ENCODE data around the gene DIAPH3. TPM values are rescaled to one million over a fixed set of nuclear protein-coding genes. Genes with fewer than 3 reads are reported as not detected.

The DIAPH3 gene
- total RNA-seq, 4 donors from 2014 or later = 0.27 to 3.9 (median 2.1) TPM

GRCh38 chr13:59641817-59642216, 521.9 kb downstream of the DIAPH3 start:
- TF ChIP-seq CTCF (IDR thresholded peaks at IDR 0.05) = no peak
- no peak for TF ChIP-seq POLR2A (IDR thresholded peaks at IDR 0.05)
- DNase-seq (ENCODE audit: low spot score in 2 of 2) = no peak
- 60 to 71% methylated on average over 1 of the region's 1 CpG for WGBS, 2 donors
- intact Hi-C loops (cut with DNase I; ENCODE audit: low total_unique reads) = no loop called here
- H3K4me3 ChIP-seq (ENCODE audit: low read depth, poor library complexity, severe bottlenecking) = no peak overlapping the region

- 72 to 78% methylated on average over 3 of the region's 3 CpGs for WGBS, 2 donors
- TF ChIP-seq POLR2A (IDR thresholded peaks at IDR 0.05) (no peak), CTCF (IDR thresholded peaks at IDR 0.05) (no peak)
- intact Hi-C loops (cut with DNase I; ENCODE audit: low total_unique reads) = no loop called here
- no peak for DNase-seq (ENCODE audit: low spot score in 2 of 2)
- H3K4me3 ChIP-seq (ENCODE audit: low read depth, poor library complexity, severe bottlenecking) = no peak overlapping the region
Measured at GRCh38 chr13:59641261-59641660, 522.5 kb downstream of the DIAPH3 start.

GRCh38 chr13:59638404-59638803, 525.3 kb downstream of the DIAPH3 start:
- intact Hi-C loops (cut with DNase I; ENCODE audit: low total_unique reads) = no loop called here

GRCh38 chr13:59635589-59635988, 528.1 kb downstream of the DIAPH3 start:
- no peak overlapping the region for H3K4me3 ChIP-seq (ENCODE audit: low read depth, poor library complexity, severe bottlenecking)
- DNase-seq (ENCODE audit: low spot score in 2 of 2) = no peak
- TF ChIP-seq CTCF (IDR thresholded peaks at IDR 0.05) (no peak), POLR2A (IDR thresholded peaks at IDR 0.05) (no peak)
- WGBS, 2 donors = 75% methylated on average over 6 of the region's 6 CpGs
- intact Hi-C loops (cut with DNase I; ENCODE audit: low total_unique reads) = no loop called here

More at GRCh38 chr13:59638404-59638803, 525.3 kb downstream of the DIAPH3 start:
- WGBS, 2 donors = 63 to 79% methylated on average over 1 of the region's 1 CpG
- H3K4me3 ChIP-seq (ENCODE audit: low read depth, poor library complexity, severe bottlenecking) = no peak overlapping the region
- TF ChIP-seq POLR2A (IDR thresholded peaks at IDR 0.05) (no peak), CTCF (IDR thresholded peaks at IDR 0.05) (no peak)
- no peak for DNase-seq (ENCODE audit: low spot score in 2 of 2)

GRCh38 chr13:59633290-59633689, 530.4 kb downstream of the DIAPH3 start:
- DNase-seq (ENCODE audit: low spot score in 2 of 2) = no peak

GRCh38 chr13:59631271-59631670, 532.5 kb downstream of the DIAPH3 start:
- TF ChIP-seq POLR2A (IDR thresholded peaks at IDR 0.05) (no peak), CTCF (IDR thresholded peaks at IDR 0.05) (no peak)
- WGBS, 2 donors = 29 to 57% methylated on average over 1 of the region's 1 CpG
- intact Hi-C loops (cut with DNase I; ENCODE audit: low total_unique reads) = no loop called here
- no peak for DNase-seq (ENCODE audit: low spot score in 2 of 2)
- H3K4me3 ChIP-seq (ENCODE audit: low read depth, poor library complexity, severe bottlenecking) = no peak overlapping the region

More at GRCh38 chr13:59633290-59633689, 530.4 kb downstream of the DIAPH3 start:
- intact Hi-C loops (cut with DNase I; ENCODE audit: low total_unique reads) = no loop called here
- 82 to 86% methylated on average over 9 of the region's 9 CpGs for WGBS, 2 donors
- TF ChIP-seq POLR2A (IDR thresholded peaks at IDR 0.05) = no peak
- H3K4me3 ChIP-seq (ENCODE audit: low read depth, poor library complexity, severe bottlenecking) = no peak overlapping the region

Measured in lower leg skin (tissue), 4 donors.